Endodermal cell (in vitro differentiated cells): ENCODE measurements around the gene TSPAN9. TPM values are rescaled to one million over a fixed set of nuclear protein-coding genes. Genes with fewer than 3 reads are reported as not detected.

ENCODE experiments used
- DNase-seq: peaks from one replicate; pipeline ENCODE4 v3.0.0-alpha.2; 2017
- H3K27ac ChIP-seq: 2 replicates; pipeline ENCODE4 v1.5.1; 2013; ENCODE audit warnings: mild to moderate bottlenecking, low read depth, low read length, moderate library complexity
- H3K27me3 ChIP-seq: 2 replicates; pipeline ENCODE4 v1.6.1; 2013; ENCODE audit warnings: mild to moderate bottlenecking, low read length, moderate library complexity; ENCODE audit not compliant: insufficient read depth, control insufficient read depth, poor library complexity, severe bottlenecking
- H3K36me3 ChIP-seq: 2 replicates; pipeline ENCODE4 v1.7.0; 2013; ENCODE audit warnings: mild to moderate bottlenecking, low read length, moderate library complexity; ENCODE audit not compliant: control insufficient read depth, insufficient read depth
- H3K4me1 ChIP-seq: one replicate; pipeline ENCODE4 v1.7.0; 2013; ENCODE audit warnings: low read length; ENCODE audit not compliant: control insufficient read depth, insufficient read depth
- H3K4me3 ChIP-seq: 2 replicates; pipeline ENCODE4 v1.5.1; 2013; ENCODE audit warnings: mild to moderate bottlenecking, low read length, moderate library complexity
- H3K9ac ChIP-seq: 2 replicates; pipeline ENCODE4 v1.6.1; 2013; ENCODE audit warnings: mild to moderate bottlenecking, low read length, moderate library complexity; ENCODE audit not compliant: poor library complexity, severe bottlenecking; ENCODE audit errors: extremely low read depth
- H3K9me3 ChIP-seq: 2 replicates; pipeline ENCODE4 v1.6.1; 2013; ENCODE audit warnings: mild to moderate bottlenecking, low read length, moderate library complexity; ENCODE audit not compliant: control insufficient read depth
- H3K27ac Mint-ChIP-seq: 2 replicates; pipeline ENCODE4 v1.8.0; 2020; ENCODE audit warnings: mixed read lengths
- H3K27me3 Mint-ChIP-seq: 2 replicates; pipeline ENCODE4 v1.8.0; 2021; ENCODE audit warnings: mild to moderate bottlenecking, mixed read lengths; ENCODE audit not compliant: insufficient read depth
- H3K36me3 Mint-ChIP-seq: 2 replicates; pipeline ENCODE4 v1.8.0; 2020; ENCODE audit warnings: low read depth, mixed read lengths
- H3K4me1 Mint-ChIP-seq: 2 replicates; pipeline ENCODE4 v1.8.0; 2020; ENCODE audit warnings: mixed read lengths
- H3K4me3 Mint-ChIP-seq: 2 replicates; pipeline ENCODE4 v1.8.0; 2020; ENCODE audit warnings: mild to moderate bottlenecking, moderate library complexity, mixed read lengths
- H3K9me3 Mint-ChIP-seq: 2 replicates; pipeline ENCODE4 v1.8.0; 2020; ENCODE audit warnings: mild to moderate bottlenecking, mixed read lengths
- WGBS, 2 experiments: methylation state at CpG; one replicate each; pipeline versions ENCODE4 v1.1.5 to v1.1.7; 2013; ENCODE audit warnings: missing lambda C conversion rate in 2 of 2, mixed read lengths in 1 of 2; ENCODE audit not compliant: insufficient coverage in 1 of 2, insufficient read length in 1 of 2; 5-methylcytosine and 5-hydroxymethylcytosine counted together
- total RNA-seq, 2 donors: library from RNA; stranded (reverse); fragmentation: NEBNext Ultra II Directional in 1 of 2; extraction: Animal tissue kit (Norgen Biotek cat#: 25700) in 1 of 2; gene quantifications; 2 replicates in 1 of 2; 3 replicates in 1 of 2; pipeline ENCODE4 v1.2.1, GENCODE V29; 2021
- TF ChIP-seq, protein P1 (sequence below): fragments of 200-600 bp; sonication (generic); conservative IDR thresholded peaks from 2 replicates; pipeline ENCODE4 v1.5.0; 2021; ENCODE audit warnings: antibody characterized with exemption, mild to moderate bottlenecking

Gene TSPAN9
- total RNA-seq, 2 donors from 2014 or later = 31.9 to 80.8 TPM

DNA sequence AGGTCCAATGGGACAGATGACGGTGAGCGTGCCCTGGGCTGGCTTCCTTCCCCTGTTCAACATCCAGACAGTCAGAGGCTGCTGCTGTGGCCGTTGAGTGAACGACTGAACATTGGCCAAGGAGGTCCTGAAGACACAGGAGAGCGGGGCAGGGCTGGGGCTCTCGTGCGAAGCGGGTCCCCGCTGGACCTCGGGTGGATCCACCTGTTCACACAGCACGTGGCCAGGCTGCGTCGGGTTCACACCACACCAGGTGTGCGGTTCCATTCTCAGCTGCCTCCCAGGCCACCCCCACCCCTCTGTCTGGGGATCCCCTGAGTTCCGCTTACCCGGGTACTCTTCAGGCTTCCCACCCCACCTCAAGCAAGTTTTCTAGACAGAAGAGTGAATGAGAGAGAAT is 214.8 kb downstream of the TSPAN9 start:
- 93 to 94% methylated on average over 9 to 16 of the region's 16 CpGs for WGBS, 2 experiments
- no peaks in the 10 kb centered on the region for H3K9me3 ChIP-seq
- DNase-seq = no peak
- Mint-ChIP-seq H3K27me3 (no peaks in the 10 kb centered on the region), H3K4me3 (no peak overlapping the region), H3K36me3 (peaks cover 2% of the 10 kb centered on the region), H3K9me3 (no peaks in the 10 kb centered on the region), H3K27ac (no peak overlapping the region), H3K4me1 (peaks cover 14% of the 10 kb centered on the region)
- H3K9ac ChIP-seq = no peak overlapping the region
- no peaks in the 10 kb centered on the region for H3K36me3 ChIP-seq
- TF ChIP-seq, protein P1, sequence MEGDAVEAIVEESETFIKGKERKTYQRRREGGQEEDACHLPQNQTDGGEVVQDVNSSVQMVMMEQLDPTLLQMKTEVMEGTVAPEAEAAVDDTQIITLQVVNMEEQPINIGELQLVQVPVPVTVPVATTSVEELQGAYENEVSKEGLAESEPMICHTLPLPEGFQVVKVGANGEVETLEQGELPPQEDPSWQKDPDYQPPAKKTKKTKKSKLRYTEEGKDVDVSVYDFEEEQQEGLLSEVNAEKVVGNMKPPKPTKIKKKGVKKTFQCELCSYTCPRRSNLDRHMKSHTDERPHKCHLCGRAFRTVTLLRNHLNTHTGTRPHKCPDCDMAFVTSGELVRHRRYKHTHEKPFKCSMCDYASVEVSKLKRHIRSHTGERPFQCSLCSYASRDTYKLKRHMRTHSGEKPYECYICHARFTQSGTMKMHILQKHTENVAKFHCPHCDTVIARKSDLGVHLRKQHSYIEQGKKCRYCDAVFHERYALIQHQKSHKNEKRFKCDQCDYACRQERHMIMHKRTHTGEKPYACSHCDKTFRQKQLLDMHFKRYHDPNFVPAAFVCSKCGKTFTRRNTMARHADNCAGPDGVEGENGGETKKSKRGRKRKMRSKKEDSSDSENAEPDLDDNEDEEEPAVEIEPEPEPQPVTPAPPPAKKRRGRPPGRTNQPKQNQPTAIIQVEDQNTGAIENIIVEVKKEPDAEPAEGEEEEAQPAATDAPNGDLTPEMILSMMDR = no peak
- no peaks in the 10 kb centered on the region for H3K4me1 ChIP-seq
- no peaks in the 10 kb centered on the region for H3K27me3 ChIP-seq
- no peak overlapping the region for H3K4me3 ChIP-seq
- no peak overlapping the region for H3K27ac ChIP-seq

DNA sequence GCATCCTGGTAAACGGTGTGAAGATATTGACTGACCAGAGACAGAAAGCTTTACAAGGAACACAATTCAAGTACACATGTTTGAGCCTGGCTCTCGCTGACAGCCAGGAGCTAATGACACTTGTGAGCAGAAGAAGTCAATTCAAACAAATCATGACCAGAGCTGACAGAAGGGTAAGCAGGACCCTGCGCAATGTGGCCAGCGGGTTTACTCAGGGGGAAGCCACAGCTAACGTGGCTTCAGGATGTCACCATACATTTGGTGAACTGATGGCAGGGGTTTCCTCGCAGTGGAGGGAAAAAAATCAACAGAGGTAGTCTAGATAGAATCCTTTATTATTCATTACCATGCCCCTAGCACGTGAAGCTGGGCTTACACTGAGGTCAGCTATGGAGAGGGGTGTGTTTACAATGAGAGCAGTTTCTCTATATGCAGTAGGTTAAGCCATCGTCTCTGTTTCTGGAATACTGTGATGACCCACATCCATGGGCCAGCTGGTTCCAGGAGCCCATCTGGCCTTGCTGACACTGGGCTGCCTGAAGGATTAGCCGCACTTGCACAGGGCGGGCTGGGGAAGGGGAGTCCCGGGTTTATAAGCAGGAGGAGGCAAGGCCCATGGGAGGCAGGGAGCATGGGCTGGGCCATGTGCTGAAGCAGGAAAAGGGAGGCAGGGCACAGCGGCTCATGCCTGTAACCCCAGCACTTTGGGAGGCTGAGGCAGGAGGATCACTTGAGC is 215.7 kb downstream of the TSPAN9 start:
- DNase-seq = no peak
- H3K9me3 Mint-ChIP-seq = no peaks in the 10 kb centered on the region
- no peak overlapping the region for H3K27ac ChIP-seq

DNA sequence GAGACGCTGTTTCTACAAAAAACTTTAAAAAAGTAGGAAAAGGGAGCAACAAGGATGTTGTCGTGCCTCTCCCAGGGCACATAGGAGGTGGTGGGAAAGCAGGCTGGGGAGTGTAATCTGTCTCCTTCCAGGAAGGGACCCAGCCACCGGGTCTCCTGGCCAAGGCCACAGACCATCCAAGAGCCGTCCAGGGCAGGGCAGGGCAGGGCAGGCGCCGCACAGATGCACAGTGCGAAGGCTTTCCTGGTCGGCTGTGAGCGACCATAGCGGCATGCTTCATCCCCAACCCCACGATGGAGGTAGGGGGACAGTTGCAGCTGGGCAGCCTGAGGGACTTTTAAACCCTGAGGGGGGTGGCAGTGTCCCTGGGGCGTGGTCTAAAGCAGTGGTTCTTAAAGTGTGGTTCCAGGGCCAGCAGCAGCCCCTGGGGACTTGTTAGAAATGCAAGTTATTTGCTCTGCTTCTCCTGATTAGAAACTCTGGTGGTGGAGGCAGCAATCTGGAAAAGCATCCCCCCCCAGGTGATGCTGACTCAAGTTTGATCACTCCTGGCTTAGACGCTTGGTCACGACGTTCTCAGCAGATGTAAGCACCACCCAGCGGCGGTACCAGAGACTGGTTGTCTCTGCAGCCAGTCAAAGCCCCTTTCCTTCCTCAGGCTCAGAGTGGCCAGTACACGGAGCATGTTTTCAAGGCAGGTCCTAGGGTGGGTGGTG is 216.4 kb downstream of the TSPAN9 start:
- H3K36me3 Mint-ChIP-seq = peaks cover 2% of the 10 kb centered on the region
- Histone ChIP-seq H3K4me1 (no peaks in the 10 kb centered on the region), H3K9ac (no peak overlapping the region), H3K27ac (no peak overlapping the region), H3K36me3 (no peaks in the 10 kb centered on the region), H3K4me3 (no peak overlapping the region), H3K9me3 (no peaks in the 10 kb centered on the region), H3K27me3 (no peaks in the 10 kb centered on the region)
- H3K27ac Mint-ChIP-seq = no peak overlapping the region
- no peak for DNase-seq
- H3K4me1 Mint-ChIP-seq = peaks cover 14% of the 10 kb centered on the region
- TF ChIP-seq, protein P1 = no peak
- H3K27me3 Mint-ChIP-seq = peaks cover 5% of the 10 kb centered on the region
- WGBS, 2 experiments = 85 to 93% methylated on average over 6 to 18 of the region's 18 CpGs
- no peaks in the 10 kb centered on the region for H3K9me3 Mint-ChIP-seq
- H3K4me3 Mint-ChIP-seq = no peak overlapping the region

More for the DNA sequence above, 215.7 kb downstream of the TSPAN9 start:
- 90 to 99% methylated on average over 6 to 12 of the region's 12 CpGs for WGBS, 2 experiments
- no peaks in the 10 kb centered on the region for H3K9me3 ChIP-seq
- no peak overlapping the region for H3K27ac Mint-ChIP-seq
- no peaks in the 10 kb centered on the region for H3K27me3 ChIP-seq
- no peak overlapping the region for H3K4me3 Mint-ChIP-seq
- peaks cover 2% of the 10 kb centered on the region for H3K36me3 Mint-ChIP-seq
- H3K4me1 ChIP-seq = no peaks in the 10 kb centered on the region
- no peaks in the 10 kb centered on the region for H3K27me3 Mint-ChIP-seq
- TF ChIP-seq, protein P1 = no peak
- no peak overlapping the region for H3K9ac ChIP-seq
- H3K4me1 Mint-ChIP-seq = peaks cover 14% of the 10 kb centered on the region
- H3K36me3 ChIP-seq = no peaks in the 10 kb centered on the region
- H3K4me3 ChIP-seq = no peak overlapping the region
